Skeletal muscle satellite cell (primary cell): Measurements from ENCODE around the gene ADPGK.

Experiments
- H3K27me3 ChIP-seq: 2 replicates; pipeline ENCODE4 v1.7.0; 2013; ENCODE audit warnings: low read length; ENCODE audit not compliant: control insufficient read depth, insufficient read depth
- H3K36me3 ChIP-seq: 2 replicates; pipeline ENCODE4 v1.7.0; 2013; ENCODE audit warnings: mild to moderate bottlenecking, control low read depth, low read length; ENCODE audit not compliant: insufficient read depth
- H3K4me1 ChIP-seq: 2 replicates; pipeline ENCODE4 v1.7.0; 2013; ENCODE audit warnings: low read length; ENCODE audit not compliant: control insufficient read depth, insufficient read depth
- H3K4me2 ChIP-seq: 2 replicates; pipeline ENCODE4 v1.7.0; 2013; ENCODE audit warnings: mild to moderate bottlenecking, low read length
- H3K4me3 ChIP-seq: 2 replicates; pipeline ENCODE4 v1.7.0; 2013; ENCODE audit warnings: low read length
- H3K9ac ChIP-seq: 2 replicates; pipeline ENCODE4 v1.7.0; 2013; ENCODE audit warnings: mild to moderate bottlenecking, low read depth, low read length, moderate library complexity
- H3K9me3 ChIP-seq: replicated peaks from 2 replicates; pipeline ENCODE4 v1.7.0; 2013; ENCODE audit warnings: mild to moderate bottlenecking, control low read depth, low read length

Gene ADPGK

DNA sequence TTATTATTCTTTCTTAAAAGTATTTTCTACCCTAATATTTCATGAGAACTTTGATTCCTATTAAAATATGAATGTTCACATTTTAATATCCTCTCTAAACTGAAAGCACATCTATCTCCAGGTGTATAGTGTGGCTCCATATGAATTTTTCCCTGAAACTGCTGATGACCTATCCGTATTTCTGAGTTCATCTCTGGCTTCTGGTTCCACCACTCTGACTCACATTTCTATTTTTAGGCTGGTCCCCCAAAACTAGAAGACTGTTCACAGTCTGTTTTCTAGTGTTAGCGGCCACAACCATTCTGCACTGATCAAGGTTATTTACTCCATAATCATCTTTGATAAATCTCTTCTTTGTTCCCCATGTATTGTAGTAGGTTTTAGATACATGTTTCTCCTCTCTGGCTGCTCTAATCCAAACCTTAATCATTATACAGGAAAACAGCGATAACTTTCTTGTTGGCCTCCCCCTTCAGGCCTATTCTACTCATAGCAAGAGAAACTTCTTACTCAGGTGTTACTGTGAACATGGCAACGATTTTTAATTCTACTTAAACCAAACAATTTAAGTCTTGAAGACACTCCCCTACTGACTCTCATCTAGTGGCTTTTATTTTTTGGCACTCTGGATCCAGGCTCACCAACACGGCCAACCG lies 12.8 kb downstream of the ADPGK start:
- peaks cover 56% of the 10 kb centered on the region for H3K36me3 ChIP-seq
- no peak overlapping the region for H3K9ac ChIP-seq
- no peaks in the 10 kb centered on the region for H3K4me1 ChIP-seq
- H3K9me3 ChIP-seq: peaks cover 11% of the 10 kb centered on the region
- no peaks in the 10 kb centered on the region for H3K27me3 ChIP-seq
- no peak overlapping the region for H3K4me3 ChIP-seq
- no peak overlapping the region for H3K4me2 ChIP-seq

DNA sequence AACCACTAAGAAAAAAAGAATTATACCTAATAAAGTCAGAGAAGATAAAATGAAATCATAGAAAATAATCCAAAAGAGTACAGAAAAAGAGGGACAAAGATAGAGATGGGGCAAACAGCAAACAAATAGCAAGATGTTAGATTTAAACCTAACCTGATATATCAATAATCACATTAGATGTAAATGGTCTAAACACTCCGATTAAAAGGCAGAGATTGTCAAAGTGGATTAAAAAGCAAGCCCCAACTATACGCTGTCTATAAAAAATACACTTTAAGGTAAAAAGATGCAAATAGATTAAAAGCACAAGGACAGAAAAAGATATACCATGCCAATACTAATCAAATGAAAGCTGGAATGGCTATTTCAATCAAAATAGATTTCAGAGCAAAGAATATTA lies 16.8 kb downstream of the ADPGK start:
- H3K9me3 ChIP-seq: peaks cover 11% of the 10 kb centered on the region
- H3K4me3 ChIP-seq: no peak overlapping the region
- H3K4me2 ChIP-seq: no peak overlapping the region
- no peak overlapping the region for H3K9ac ChIP-seq
- no peaks in the 10 kb centered on the region for H3K27me3 ChIP-seq
- H3K36me3 ChIP-seq: peaks cover 39% of the 10 kb centered on the region
- no peaks in the 10 kb centered on the region for H3K4me1 ChIP-seq

DNA sequence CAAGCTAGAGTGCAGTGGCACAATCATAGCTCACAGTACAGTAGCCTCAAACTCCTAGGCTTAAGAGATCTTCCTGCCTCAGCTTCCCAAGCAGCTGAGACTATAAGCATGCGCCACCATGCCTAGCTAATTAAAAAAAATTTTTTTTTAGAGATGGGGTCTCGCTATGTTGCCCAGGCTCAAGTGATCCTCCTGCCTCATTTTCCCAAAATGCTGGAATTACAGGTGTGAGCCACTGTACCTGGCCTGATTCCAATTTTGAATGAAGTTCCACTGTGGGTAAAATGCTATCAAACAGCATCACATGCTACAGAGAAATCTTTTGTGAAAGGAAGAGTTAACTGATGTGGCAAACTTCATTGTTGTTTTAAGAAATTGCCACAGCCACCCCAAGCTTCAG lies 17.5 kb downstream of the ADPGK start:
- no peak overlapping the region for H3K4me3 ChIP-seq
- no peak overlapping the region for H3K9ac ChIP-seq
- peaks cover 35% of the 10 kb centered on the region for H3K36me3 ChIP-seq
- H3K4me1 ChIP-seq: no peaks in the 10 kb centered on the region
- no peak overlapping the region for H3K4me2 ChIP-seq
- H3K27me3 ChIP-seq: no peaks in the 10 kb centered on the region
- H3K9me3 ChIP-seq: peaks cover 11% of the 10 kb centered on the region

DNA sequence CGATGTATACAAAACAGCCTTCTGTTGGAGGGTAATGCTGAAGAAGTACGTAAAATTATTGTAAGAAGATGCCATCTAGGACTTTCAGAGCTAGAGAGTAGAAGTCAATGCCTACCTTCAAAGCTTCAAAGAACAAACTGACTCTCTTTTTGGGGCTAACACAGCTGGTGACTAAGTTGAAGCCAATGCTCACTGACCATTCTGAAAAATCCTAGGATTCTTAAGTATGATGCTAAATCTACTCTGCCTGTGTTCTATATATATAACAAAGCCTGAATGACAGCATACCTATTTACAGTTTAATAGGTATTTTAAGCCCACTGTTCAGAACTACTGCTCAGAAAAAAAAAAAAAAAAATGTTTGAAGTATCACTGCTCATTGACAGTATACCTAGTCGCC lies 18.9 kb downstream of the ADPGK start:
- Histone ChIP-seq H3K9ac (no peak overlapping the region), H3K4me3 (no peak overlapping the region), H3K36me3 (peaks cover 37% of the 10 kb centered on the region), H3K4me1 (no peaks in the 10 kb centered on the region), H3K9me3 (peaks cover 11% of the 10 kb centered on the region), H3K4me2 (no peak overlapping the region), H3K27me3 (no peaks in the 10 kb centered on the region)

DNA sequence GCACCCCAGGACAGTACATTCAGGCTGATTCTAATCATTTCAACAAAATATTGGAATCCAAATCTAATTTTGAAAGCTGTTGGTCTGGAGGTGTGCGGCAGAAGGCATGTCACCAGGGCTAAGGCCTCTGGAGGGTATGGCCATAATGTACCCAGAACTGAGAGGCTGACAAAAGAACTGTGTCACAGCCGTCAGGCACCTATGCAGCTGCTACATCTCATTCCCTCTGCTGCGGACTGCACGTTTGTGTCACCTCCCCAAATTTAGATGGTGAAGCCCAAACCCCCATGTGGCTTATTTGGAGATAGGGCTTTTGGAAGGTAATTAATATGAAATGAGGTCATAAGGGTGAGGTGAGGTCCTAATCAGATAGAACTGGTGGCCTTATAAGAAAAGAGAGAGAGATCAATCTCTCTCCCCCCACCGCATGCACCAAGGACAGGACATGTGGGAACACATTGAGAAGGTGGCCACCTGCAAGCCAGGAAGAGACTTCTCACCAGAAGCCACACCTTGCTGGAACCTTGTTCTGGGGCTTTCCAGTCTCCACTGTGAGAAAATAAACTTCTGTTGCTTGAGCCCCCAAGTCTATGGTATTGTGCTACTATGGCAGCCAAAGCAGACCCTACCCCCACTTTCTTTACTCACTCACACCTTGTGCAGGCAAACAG lies 22.8 kb downstream of the ADPGK start:
- Histone ChIP-seq H3K4me1 (peaks cover 11% of the 10 kb centered on the region), H3K9me3 (no peaks in the 10 kb centered on the region), H3K4me2 (no peak overlapping the region), H3K4me3 (no peak overlapping the region), H3K9ac (no peak overlapping the region), H3K27me3 (no peaks in the 10 kb centered on the region), H3K36me3 (peaks cover 34% of the 10 kb centered on the region)

DNA sequence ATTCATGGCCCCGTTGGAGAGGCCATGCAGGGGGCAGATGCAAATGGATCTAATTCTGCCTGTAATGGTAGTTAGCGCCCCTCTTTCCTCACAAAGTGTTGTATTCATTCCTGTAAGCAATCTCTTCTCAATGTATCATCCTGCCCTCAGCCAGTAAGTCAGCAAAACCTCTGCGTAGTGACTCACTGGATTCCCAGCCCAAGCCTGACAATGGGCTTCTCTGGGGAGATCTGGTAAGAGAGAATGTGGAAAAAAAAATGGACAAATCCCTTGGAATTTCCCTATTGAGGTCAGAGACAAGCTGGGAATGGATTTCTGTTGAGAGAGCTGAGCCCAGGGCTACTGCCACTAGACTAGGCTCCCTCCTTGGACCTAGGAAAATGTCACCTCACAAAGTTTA lies 25.4 kb downstream of the ADPGK start:
- Histone ChIP-seq H3K4me3 (no peak overlapping the region), H3K27me3 (no peaks in the 10 kb centered on the region), H3K4me1 (peaks cover 11% of the 10 kb centered on the region), H3K4me2 (no peak overlapping the region), H3K9me3 (no peaks in the 10 kb centered on the region), H3K9ac (no peak overlapping the region), H3K36me3 (peaks cover 56% of the 10 kb centered on the region)

DNA sequence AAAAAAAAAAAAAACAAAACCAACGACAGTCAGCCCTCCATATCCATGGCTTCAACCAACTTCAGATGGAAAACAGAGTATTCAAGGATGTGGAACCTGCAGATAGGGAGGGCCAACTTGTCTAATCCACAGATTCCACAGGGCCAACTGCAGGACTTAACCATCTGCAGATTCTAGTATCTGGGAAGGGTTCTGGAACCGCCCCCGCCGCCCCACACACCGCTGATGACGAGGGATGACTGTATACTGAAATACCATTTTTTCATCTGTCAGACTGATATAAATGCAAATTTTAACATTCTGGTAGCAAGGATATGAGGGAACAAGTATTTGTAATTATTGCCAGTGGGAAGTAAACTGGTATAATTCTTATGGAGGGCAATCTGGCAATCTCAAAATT lies 29.5 kb downstream of the ADPGK start:
- Histone ChIP-seq H3K4me3 (no peak overlapping the region), H3K27me3 (no peaks in the 10 kb centered on the region), H3K9ac (no peak overlapping the region), H3K36me3 (peaks cover 70% of the 10 kb centered on the region), H3K4me2 (no peak overlapping the region), H3K4me1 (peaks cover 16% of the 10 kb centered on the region), H3K9me3 (no peaks in the 10 kb centered on the region)

DNA sequence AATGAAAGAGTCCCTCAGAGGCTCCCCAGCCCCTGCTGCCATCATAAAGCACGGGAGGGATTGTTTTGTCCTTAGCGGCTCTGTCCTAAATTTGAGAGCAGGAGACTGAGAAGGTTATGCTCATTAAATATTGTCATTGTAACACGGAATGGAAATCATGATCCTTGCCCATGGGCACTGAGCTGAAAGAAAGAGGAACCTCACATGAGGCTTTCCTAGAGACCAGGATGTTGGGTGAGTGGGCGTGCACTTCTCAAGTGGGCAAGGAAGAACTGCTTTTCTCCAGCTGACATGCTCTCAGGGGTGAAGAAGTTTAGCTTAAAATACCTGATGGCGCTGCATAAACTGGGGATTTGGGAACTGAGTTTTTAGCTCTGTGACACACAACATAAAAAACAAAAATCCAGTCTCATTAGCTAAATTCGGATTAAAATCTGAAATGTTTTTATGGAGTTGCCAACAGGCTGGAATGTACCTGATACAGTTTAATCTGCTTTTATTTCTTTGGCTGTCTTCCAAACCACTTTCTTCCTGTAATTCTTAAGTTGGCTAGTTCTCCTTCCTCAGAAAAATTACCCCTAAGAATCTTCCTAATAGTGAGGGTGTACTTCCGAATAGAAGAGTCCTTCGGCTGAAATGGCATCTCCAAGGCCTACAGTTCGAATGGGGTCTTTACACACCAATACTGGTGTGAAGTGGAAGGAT lies 31.7 kb downstream of the ADPGK start:
- Histone ChIP-seq H3K4me1 (peaks cover 5% of the 10 kb centered on the region), H3K4me2 (no peak overlapping the region), H3K36me3 (peaks cover 62% of the 10 kb centered on the region), H3K27me3 (no peaks in the 10 kb centered on the region), H3K4me3 (no peak overlapping the region), H3K9me3 (no peaks in the 10 kb centered on the region), H3K9ac (no peak overlapping the region)

DNA sequence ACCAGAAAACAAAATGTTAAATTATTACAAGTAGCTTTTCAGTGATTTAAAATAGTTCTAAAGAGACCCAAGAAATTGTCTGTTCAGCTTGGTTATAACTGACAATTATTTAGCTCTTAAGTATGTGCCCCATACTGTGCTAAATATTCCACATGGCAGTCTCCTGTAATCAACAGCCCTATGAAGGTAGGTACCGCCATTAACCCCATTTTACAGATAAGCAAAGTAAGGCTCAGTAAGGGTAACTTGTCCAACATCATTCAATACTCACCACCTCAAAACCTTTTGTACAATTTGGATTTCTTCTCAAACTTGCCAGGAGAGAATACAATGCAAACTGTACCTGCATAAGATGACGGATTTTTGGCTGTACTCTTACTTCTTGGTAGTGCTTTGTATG lies 33.9 kb downstream of the ADPGK start:
- H3K4me1 ChIP-seq: peaks cover 5% of the 10 kb centered on the region
- H3K27me3 ChIP-seq: no peaks in the 10 kb centered on the region
- no peaks in the 10 kb centered on the region for H3K9me3 ChIP-seq
- H3K4me3 ChIP-seq: no peak overlapping the region
- no peak overlapping the region for H3K9ac ChIP-seq
- no peak overlapping the region for H3K4me2 ChIP-seq
- peaks cover 44% of the 10 kb centered on the region for H3K36me3 ChIP-seq

DNA sequence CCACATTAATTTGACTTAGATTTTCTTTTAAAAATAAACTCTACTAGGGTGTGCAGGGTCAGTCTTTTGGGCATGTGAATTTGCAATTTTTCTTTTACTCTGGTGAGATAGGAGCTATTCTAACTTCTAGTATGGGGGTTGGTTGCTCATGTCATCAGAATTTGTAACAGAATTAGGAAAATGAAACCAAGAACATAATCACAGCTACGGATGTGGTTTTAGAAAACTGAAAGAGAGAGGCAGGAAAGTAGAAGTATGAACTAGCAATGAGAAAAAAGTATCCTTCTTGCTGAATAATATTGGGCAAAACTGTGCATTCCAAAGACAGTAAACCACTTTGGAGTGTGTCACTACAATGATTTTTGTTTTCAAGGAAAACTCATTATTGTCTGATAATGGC lies 43.3 kb downstream of the ADPGK start:
- no peaks in the 10 kb centered on the region for H3K27me3 ChIP-seq
- no peaks in the 10 kb centered on the region for H3K9me3 ChIP-seq
- no peak overlapping the region for H3K9ac ChIP-seq
- no peak overlapping the region for H3K4me2 ChIP-seq
- peaks cover 48% of the 10 kb centered on the region for H3K36me3 ChIP-seq
- no peaks in the 10 kb centered on the region for H3K4me1 ChIP-seq
- no peak overlapping the region for H3K4me3 ChIP-seq

DNA sequence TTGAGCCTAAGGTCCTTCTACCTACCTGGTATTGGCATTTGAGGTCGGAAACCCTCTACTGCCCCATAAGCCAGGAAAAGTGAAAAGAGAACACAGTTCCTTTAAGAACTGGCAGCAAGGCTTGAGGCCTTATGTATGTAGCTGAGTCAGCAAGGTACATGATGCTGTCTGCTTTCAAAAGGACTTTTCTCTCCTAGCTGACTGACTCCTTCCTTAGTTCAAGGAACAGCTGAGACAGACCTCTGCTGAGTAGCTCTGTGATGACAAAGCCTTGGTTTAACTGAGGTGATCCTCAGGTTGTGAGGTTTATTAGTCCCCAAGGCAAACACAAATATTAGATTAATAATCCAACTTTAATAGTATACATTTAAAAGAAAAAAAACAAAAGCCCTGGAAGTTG lies 45.8 kb downstream of the ADPGK start:
- H3K9ac ChIP-seq: no peak overlapping the region
- H3K4me2 ChIP-seq: no peak overlapping the region
- no peaks in the 10 kb centered on the region for H3K9me3 ChIP-seq
- no peaks in the 10 kb centered on the region for H3K4me1 ChIP-seq
- no peaks in the 10 kb centered on the region for H3K27me3 ChIP-seq
- no peak overlapping the region for H3K4me3 ChIP-seq
- H3K36me3 ChIP-seq: peaks cover 48% of the 10 kb centered on the region
